GM12892 (cell line): Measurements from ENCODE around the gene OR4E2.

ENCODE experiments used
- POLR2A ChIP-seq: IDR thresholded peaks from 2 replicates; pipeline ENCODE4 v1.6.1; 2011; ENCODE audit warnings: low read depth, low read length, control low read depth
- POLR2AphosphoS5 ChIP-seq: IDR thresholded peaks from 2 replicates; pipeline ENCODE4 v1.6.1; 2011; ENCODE audit warnings: low read depth, low read length, control low read depth
- TAF1 ChIP-seq: IDR thresholded peaks from 2 replicates; pipeline ENCODE4 v1.6.1; 2011; ENCODE audit warnings: low read depth, mild to moderate bottlenecking, control low read depth, low read length, borderline replicate concordance

DNA sequence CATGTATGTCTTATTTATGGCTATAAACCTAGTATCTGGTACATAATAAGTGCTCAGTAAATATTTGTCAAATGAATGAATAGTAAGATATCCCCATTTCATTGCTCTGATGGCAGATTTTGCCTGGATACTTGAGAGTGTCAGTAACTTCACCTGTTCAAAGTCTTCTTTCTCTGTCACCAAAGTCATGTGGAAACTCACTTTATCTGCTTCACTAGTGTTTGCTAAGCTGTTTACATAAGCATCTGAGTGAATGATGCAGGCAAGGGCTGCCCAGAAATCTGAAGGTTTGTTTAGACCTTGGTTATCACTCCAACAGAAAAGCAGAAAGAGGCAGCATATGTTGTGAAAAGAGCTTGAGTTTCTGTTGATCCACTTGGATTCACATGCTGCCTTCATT, 15.6 kb downstream of the OR4E2 start:
- TF ChIP-seq POLR2A (no peak), POLR2AphosphoS5 (no peak), TAF1 (no peak)
